ENCODE data around the gene TAPT1. TPM values are rescaled to one million over a fixed set of nuclear protein-coding genes. Genes with fewer than 3 reads are reported as not detected.

The TAPT1 gene
- polyA plus RNA-seq, 1 of the 3 experiments (the other 2 are of a cell fraction): 6.2 TPM

DNA sequence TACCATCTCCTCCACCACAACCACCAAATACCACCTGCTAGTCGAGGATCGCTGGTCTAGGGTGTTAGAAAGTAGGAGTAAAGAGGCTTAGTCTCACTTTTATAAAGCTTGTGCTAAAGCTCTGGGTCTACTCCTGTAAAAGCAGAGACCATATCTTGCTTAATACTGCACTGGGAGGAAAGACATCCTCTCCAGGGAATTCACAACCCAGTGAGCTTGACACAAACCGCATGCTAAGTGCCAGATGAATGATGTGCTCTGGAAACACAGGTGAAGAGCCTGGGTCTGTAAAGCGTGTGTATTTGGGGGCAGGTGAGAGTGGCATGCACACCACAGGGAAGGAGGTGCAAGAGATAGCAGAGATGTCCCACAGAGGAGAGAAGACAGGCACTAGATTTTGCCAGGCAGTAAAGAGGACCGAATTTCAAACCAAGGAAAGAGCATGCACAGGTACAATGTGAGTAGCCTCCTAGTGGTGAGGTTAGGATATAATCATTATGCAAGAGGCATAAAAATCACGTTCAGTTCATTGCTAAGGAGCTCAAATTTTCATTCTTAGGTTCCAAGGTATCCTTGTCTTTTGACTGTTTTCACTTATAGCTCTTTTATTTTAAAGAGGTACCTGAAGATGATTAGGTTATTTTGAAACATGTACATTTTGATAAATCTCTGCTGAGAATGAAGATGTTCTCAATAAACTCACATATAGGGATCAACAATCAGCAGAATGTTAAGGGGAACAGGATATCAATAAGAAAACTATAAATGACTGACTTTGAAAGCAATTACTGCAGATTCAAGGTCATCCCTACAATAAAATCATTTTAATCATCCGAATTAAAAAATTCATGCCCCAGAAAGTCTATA, 20.7 kb downstream of the TAPT1 start:
- Histone ChIP-seq H3K27me3 (ENCODE audit: insufficient read depth) (no peaks in the 10 kb centered on the region), H3K9me3 (no peaks in the 10 kb centered on the region), H3K9ac (no peak overlapping the region), H3F3A (replicated peaks; ENCODE audit: insufficient read depth) (no peaks in the 10 kb centered on the region), H3K4me3 (ENCODE audit: low read depth in 2 of 2, low read length in 1 of 2) (no peak overlapping the region), H2AFZ (ENCODE audit: low read depth) (no peak overlapping the region), H3K9me2 (no peaks in the 10 kb centered on the region), H3K27ac (ENCODE audit: low read depth in 2 of 2, low read length in 1 of 2) (no peak overlapping the region), H3K36me3 (replicated peaks in 1 of 2; ENCODE audit: control insufficient read depth in 1 of 2, insufficient read depth in 2 of 2, low read length in 1 of 2) (peaks cover 0 to 16% of the 10 kb centered on the region in 2 experiments), H3K79me2 (ENCODE audit: insufficient read depth) (no peaks in the 10 kb centered on the region; the same call in 1 of the 2 replicates), H4K20me1 (ENCODE audit: insufficient read depth) (no peaks in the 10 kb centered on the region), H3K4me1 (ENCODE audit: control insufficient read depth in 1 of 2, insufficient read depth in 2 of 2, low read depth in 1 of 2, low read length in 1 of 2) (no peaks in the 10 kb centered on the region; a peak in 2 of 4 replicates), H3K4me2 (no peak overlapping the region)
- WGBS (ENCODE audit: low lambda C conversion rate): 77% methylated on average over 7 of the region's 7 CpGs
- CTCF ChIA-PET: interaction anchor here (0.6 to 3.7 kb wide), 46 partner anchors 9 to 726 kb away, joined by 3 to 23 read pairs (median 4); partner anchors contain the start of gene BST1
- TF ChIP-seq, protein P1, sequence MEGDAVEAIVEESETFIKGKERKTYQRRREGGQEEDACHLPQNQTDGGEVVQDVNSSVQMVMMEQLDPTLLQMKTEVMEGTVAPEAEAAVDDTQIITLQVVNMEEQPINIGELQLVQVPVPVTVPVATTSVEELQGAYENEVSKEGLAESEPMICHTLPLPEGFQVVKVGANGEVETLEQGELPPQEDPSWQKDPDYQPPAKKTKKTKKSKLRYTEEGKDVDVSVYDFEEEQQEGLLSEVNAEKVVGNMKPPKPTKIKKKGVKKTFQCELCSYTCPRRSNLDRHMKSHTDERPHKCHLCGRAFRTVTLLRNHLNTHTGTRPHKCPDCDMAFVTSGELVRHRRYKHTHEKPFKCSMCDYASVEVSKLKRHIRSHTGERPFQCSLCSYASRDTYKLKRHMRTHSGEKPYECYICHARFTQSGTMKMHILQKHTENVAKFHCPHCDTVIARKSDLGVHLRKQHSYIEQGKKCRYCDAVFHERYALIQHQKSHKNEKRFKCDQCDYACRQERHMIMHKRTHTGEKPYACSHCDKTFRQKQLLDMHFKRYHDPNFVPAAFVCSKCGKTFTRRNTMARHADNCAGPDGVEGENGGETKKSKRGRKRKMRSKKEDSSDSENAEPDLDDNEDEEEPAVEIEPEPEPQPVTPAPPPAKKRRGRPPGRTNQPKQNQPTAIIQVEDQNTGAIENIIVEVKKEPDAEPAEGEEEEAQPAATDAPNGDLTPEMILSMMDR (IDR thresholded peaks at IDR 0.05): peak; percentile 64
- TF ChIP-seq SMC3 (IDR thresholded peaks at IDR 0.05; ENCODE audit: low read depth, low read length): peak; percentile 28; the same call in 1 of the 2 replicates
- TF ChIP-seq ELF1 (IDR thresholded peaks at IDR 0.05): no peak
- peak; percentile 53 for TF ChIP-seq RAD21 (IDR thresholded peaks at IDR 0.05; ENCODE audit: low read length)
- no peak for TF ChIP-seq FOSL2 (IDR thresholded peaks at IDR 0.05; ENCODE audit: borderline replicate concordance, low read depth)
- POLR2A ChIA-PET: no interaction called here
- peak; percentile 48 for DNase-seq

DNA sequence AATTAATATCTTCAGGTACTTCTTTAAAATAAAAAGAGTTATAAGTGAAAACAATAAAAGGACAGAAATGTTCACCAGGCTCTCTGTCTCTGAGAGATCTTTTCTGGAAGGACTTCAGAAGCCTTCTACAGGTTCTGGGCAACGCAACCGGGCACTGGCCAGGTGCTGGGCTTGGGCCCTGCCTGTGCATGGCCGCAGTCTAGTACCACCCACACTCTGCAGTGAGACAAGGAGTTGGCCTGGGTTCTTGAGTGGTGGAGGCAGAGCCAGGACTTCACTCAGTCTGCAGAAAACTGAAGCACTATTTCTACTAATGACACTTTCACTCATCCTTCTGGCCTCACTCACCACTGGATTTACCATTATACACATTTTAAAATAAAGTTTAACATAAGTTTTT, 21.8 kb downstream of the TAPT1 start:
- no peak for DNase-seq
- Histone ChIP-seq H3K36me3 (replicated peaks in 1 of 2; ENCODE audit: control insufficient read depth in 1 of 2, insufficient read depth in 2 of 2, low read length in 1 of 2) (peaks cover 0 to 7% of the 10 kb centered on the region in 2 experiments), H3K9me2 (no peaks in the 10 kb centered on the region), H3K4me3 (ENCODE audit: low read depth in 2 of 2, low read length in 1 of 2) (no peak overlapping the region), H4K20me1 (ENCODE audit: insufficient read depth) (no peaks in the 10 kb centered on the region), H3K27ac (ENCODE audit: low read depth in 2 of 2, low read length in 1 of 2) (no peak overlapping the region), H3K9ac (no peak overlapping the region), H3K4me2 (no peak overlapping the region), H3K27me3 (ENCODE audit: insufficient read depth) (no peaks in the 10 kb centered on the region), H3K9me3 (no peaks in the 10 kb centered on the region), H3K4me1 (ENCODE audit: control insufficient read depth in 1 of 2, insufficient read depth in 2 of 2, low read depth in 1 of 2, low read length in 1 of 2) (no peaks in the 10 kb centered on the region; a peak in 2 of 4 replicates), H3F3A (replicated peaks; ENCODE audit: insufficient read depth) (no peaks in the 10 kb centered on the region), H2AFZ (ENCODE audit: low read depth) (no peak overlapping the region), H3K79me2 (ENCODE audit: insufficient read depth) (no peaks in the 10 kb centered on the region; the same call in 1 of the 2 replicates)
- TF ChIP-seq, protein P2, sequence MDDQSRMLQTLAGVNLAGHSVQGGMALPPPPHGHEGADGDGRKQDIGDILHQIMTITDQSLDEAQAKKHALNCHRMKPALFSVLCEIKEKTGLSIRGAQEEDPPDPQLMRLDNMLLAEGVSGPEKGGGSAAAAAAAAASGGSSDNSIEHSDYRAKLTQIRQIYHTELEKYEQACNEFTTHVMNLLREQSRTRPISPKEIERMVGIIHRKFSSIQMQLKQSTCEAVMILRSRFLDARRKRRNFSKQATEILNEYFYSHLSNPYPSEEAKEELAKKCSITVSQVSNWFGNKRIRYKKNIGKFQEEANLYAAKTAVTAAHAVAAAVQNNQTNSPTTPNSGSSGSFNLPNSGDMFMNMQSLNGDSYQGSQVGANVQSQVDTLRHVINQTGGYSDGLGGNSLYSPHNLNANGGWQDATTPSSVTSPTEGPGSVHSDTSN (IDR thresholded peaks at IDR 0.05): no peak
- TF ChIP-seq FOXJ3 (CRISPR knock-in tag; IDR thresholded peaks at IDR 0.05): no peak
- TF ChIP-seq MXI1 (IDR thresholded peaks at IDR 0.05; ENCODE audit: low read depth, low read length): no peak
- TF ChIP-seq, protein P3, sequence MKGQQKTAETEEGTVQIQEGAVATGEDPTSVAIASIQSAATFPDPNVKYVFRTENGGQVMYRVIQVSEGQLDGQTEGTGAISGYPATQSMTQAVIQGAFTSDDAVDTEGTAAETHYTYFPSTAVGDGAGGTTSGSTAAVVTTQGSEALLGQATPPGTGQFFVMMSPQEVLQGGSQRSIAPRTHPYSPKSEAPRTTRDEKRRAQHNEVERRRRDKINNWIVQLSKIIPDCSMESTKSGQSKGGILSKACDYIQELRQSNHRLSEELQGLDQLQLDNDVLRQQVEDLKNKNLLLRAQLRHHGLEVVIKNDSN (IDR thresholded peaks at IDR 0.05; ENCODE audit: borderline replicate concordance, low read depth): no peak
- TF ChIP-seq RFX5 (IDR thresholded peaks at IDR 0.05; ENCODE audit: low read length): no peak
- TF ChIP-seq FOSL2 (IDR thresholded peaks at IDR 0.05; ENCODE audit: borderline replicate concordance, low read depth): no peak
- TF ChIP-seq, protein P1 (IDR thresholded peaks at IDR 0.05): no peak
- TF ChIP-seq RCOR1 (IDR thresholded peaks at IDR 0.05; ENCODE audit: low read length): no peak
- no peak for TF ChIP-seq RXRA (IDR thresholded peaks at IDR 0.05; ENCODE audit: borderline replicate concordance, low read depth)
- POLR2A ChIA-PET: no interaction called here
- 100% methylated on average over 3 of the region's 3 CpGs for WGBS (ENCODE audit: low lambda C conversion rate)
- CTCF ChIA-PET: no interaction called here
